HG03558 (cell line): Measurements from ENCODE around the gene SFMBT1.
"Not testable (repeated sequence)": the region's sequence is repeated elsewhere in the genome, so short reads cannot be mapped to it uniquely, and the experiment has no call there.

Experiments
- ATAC-seq: cut with Tn5 transposase; IDR thresholded peaks from one replicate; pipeline ENCODE4 v1.9.1; 2021; ENCODE audit warnings: moderate number of reproducible peaks; ENCODE audit not compliant: unreplicated experiment; ENCODE audit errors: extremely low read depth

SFMBT1 gene

GRCh38 chr3:53043738-53044137 is 2.1 kb downstream of the SFMBT1 start:
- ATAC-seq, result no peak

GRCh38 chr3:53042651-53043050 is 3.2 kb downstream of the SFMBT1 start:
- ATAC-seq, result no peak

GRCh38 chr3:53040351-53040820 is 5.5 kb downstream of the SFMBT1 start:
- no peak for ATAC-seq

GRCh38 chr3:53039376-53039752 is 6.5 kb downstream of the SFMBT1 start:
- no peak for ATAC-seq

GRCh38 chr3:53038679-53039375 is 7.0 kb downstream of the SFMBT1 start:
- ATAC-seq, result no peak

GRCh38 chr3:53035825-53036619 is 9.9 kb downstream of the SFMBT1 start:
- no peak for ATAC-seq

- ATAC-seq, result not testable (repeated sequence)
Measured at GRCh38 chr3:53035018-53035417, 10.9 kb downstream of the SFMBT1 start.

- not testable (repeated sequence) for ATAC-seq
Measured at GRCh38 chr3:53034411-53034810, 11.5 kb downstream of the SFMBT1 start.

GRCh38 chr3:53032609-53033008 is 13.3 kb downstream of the SFMBT1 start:
- no peak for ATAC-seq

GRCh38 chr3:53030619-53031449 is 15.0 kb downstream of the SFMBT1 start:
- no peak for ATAC-seq

- no peak for ATAC-seq
Measured at GRCh38 chr3:53028641-53029040, 17.2 kb downstream of the SFMBT1 start.

GRCh38 chr3:53027254-53027844 is 18.5 kb downstream of the SFMBT1 start:
- no peak for ATAC-seq

- ATAC-seq, result no peak
Measured at GRCh38 chr3:53026382-53027162, 19.3 kb downstream of the SFMBT1 start.

- ATAC-seq, result no peak
Measured at GRCh38 chr3:53024315-53024714, 21.6 kb downstream of the SFMBT1 start.

- no peak for ATAC-seq
Measured at GRCh38 chr3:53023072-53023823, 22.6 kb downstream of the SFMBT1 start.

- ATAC-seq, result no peak
Measured at GRCh38 chr3:53022647-53023046, 23.2 kb downstream of the SFMBT1 start.

GRCh38 chr3:53016236-53016635 is 29.6 kb downstream of the SFMBT1 start:
- ATAC-seq, result no peak

GRCh38 chr3:53011324-53011723 is 34.5 kb downstream of the SFMBT1 start:
- ATAC-seq, result no peak
